SK-N-SH treated with all-trans-retinoic acid at 6 μM for 48 hours (cell line): ENCODE measurements around the gene LRRC25.

ENCODE experiments used
- ARNTL ChIP-seq: fragments of 450-650 bp; formaldehyde crosslinking; IDR thresholded peaks from 2 replicates; pipeline ENCODE4 v1.5.0; 2020; ENCODE audit warnings: low read depth, mild to moderate bottlenecking, moderate library complexity, borderline replicate concordance
- CREB5 ChIP-seq: fragments of 250-450 bp; sonication (Bioruptor Pico); IDR thresholded peaks from 2 replicates; pipeline ENCODE4 v1.5.1; 2020; ENCODE audit warnings: low read depth, mild to moderate bottlenecking, moderate library complexity
- CSDC2 ChIP-seq: fragments of 250-450 bp; sonication (Bioruptor Pico); IDR thresholded peaks from 2 replicates; pipeline ENCODE4 v1.5.0; 2020; ENCODE audit warnings: mild to moderate bottlenecking, moderate library complexity
- ISL1 ChIP-seq: fragments of 250-450 bp; sonication (Bioruptor Pico); IDR thresholded peaks from 2 replicates; pipeline ENCODE4 v2.1.2; 2022; ENCODE audit warnings: mild to moderate bottlenecking, moderate library complexity
- TCF4 ChIP-seq: fragments of 250-450 bp; sonication (Bioruptor Pico); IDR thresholded peaks from 2 replicates; pipeline ENCODE4 v1.8.0; 2021; ENCODE audit warnings: mild to moderate bottlenecking, moderate library complexity, borderline replicate concordance
- ZFP30 ChIP-seq: fragments of 450-650 bp; formaldehyde crosslinking; IDR thresholded peaks from 2 replicates; pipeline ENCODE4 v1.5.0; 2022; ENCODE audit warnings: mild to moderate bottlenecking, moderate library complexity
- ZNF70 ChIP-seq: fragments of 450-650 bp; formaldehyde crosslinking; IDR thresholded peaks from 2 replicates; pipeline ENCODE4 v1.5.0; 2020; ENCODE audit warnings: mild to moderate bottlenecking, moderate library complexity

GRCh38 chr19:18427080-18427742 lies 29.8 kb upstream of the LRRC25 start:
- TF ChIP-seq ARNTL (CRISPR knock-in tag) (no peak), ZFP30 (CRISPR knock-in tag) (no peak), ISL1 (CRISPR knock-in tag) (no peak), CSDC2 (CRISPR knock-in tag) (no peak), ZNF70 (no peak), CREB5 (CRISPR knock-in tag) (no peak), TCF4 (no peak)
